Inflammatory macrophage treated with lipopolysaccharide for 1 hour (primary cell): Measurements from ENCODE around the gene TRHDE.

ENCODE experiments used
- DNase-seq, 2 donors: peaks; one replicate each; pipeline ENCODE4 v3.0.0-alpha.2; 2020 to 2022

The TRHDE gene

DNA sequence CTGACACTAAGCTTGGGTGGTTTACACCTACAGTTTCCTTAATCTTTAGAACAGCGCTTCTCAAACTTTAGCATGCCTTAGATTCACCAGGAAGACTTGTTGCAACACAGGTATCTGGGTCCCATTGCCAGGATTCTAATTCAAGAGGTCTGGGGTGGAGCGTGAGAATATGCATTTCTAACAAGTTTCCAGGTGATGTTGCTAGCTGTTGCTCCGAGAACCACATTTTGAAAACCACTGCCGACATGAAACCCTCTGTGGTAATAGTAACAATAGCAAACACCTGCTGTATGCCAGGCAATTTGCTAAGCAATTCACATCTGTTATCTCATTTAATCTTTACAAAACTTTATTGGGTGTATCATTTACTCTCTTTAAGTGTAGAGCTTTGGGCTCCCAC lies 58.6 kb downstream of the TRHDE start:
- no peak for DNase-seq

DNA sequence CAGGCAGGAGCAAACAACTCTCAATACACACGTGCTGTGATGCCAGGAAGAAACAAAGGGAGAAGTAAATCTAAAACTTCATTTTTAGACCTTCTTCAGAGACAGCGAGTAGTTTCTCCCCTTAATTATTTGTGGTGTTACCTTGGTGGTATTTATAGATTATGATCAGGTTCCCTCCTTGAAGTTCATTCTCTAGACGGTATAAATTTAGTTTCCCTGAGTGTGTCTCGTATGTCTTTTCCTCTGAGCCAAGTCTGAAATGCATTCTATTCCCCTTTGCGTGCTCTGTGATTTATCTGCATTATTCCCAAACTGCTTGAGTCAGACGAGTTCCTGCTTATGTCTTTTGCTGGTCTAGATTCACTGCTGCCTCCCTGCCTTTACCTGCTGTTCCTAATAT lies 65.2 kb downstream of the TRHDE start:
- DNase-seq, result no peak

DNA sequence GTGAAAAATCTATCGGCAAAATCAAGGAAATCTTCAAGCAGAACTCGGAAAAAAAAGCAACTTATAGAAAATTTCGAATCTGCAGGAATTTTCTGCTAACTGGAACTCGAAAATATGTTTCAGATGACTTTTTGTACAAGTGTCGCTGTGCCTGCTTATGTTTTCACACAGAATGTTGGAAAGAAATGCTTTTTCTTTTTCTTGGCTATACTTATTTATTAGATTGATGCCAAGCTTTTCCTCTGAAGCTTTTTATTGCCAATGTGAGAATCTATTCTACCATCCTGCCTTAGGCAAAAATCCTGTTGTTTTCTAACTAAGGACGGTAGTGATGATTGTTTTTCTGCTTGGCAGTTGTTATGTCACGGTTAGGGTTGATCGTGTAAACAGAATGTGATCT lies 65.8 kb downstream of the TRHDE start:
- DNase-seq, result no peak

DNA sequence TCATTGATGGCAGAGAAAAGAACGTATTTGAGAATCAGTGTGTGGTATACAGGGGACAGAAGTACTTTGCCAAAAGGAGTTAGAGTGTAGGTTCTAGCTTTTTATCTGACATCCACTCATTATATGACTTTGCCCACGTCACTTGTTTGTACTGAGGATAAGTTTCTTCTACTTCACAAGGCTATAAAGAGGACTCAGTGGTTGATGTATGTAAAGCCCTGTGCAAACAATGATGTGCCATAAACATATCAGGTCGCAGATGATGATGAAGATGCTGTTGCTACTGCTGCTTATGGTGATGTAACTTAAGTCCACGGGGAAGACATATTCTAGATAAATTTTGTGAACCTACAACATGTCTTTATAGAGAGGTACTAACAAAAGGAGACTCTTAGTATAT lies 66.3 kb downstream of the TRHDE start:
- no peak for DNase-seq

DNA sequence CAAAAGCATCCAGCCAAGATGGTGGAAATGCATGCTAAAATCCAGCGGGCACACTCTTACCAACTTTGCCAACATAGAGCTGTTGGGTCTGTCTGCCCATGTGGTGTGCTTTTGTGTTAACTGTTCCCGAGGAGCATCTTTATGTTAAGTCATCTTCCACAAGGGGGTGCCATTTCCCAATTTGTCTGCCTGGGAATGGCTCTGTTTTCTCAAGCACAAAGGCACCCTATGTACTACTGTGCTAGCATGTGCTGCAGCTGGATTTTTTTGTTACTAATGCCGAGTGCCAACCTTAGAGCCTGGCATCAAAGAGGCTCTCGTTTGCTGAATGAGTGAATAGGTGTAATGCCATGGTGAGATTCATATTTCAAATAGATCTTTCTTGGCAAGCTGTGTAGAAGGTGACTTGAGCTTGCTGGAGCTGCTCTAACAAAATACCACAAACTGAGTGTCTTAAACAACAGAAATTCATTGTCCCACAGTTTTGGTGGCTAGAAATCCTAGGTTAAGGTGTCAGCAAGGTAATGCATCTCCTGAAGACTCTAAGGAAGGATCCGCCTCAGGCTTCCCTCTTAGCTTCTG lies 74.3 kb downstream of the TRHDE start:
- peak; percentile 33 to 78 for DNase-seq

DNA sequence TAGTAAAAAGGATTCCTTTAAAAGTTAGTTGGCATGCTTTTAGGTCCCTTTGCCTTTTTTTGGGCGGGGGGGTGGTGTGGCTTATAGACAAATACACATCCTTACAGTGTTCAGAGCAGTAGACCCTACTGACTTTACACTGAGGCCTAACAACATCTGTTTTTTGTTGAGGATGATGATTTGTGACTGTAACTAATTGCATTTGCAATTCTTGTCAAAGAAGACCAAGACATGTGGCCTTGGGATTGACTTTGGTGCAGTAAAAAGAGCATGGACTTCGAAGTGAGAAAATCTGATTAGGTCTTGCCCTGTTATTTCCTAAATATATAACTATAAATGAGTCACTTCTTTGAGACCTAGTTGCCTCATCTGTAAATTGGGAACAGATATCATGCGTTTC lies 77.3 kb downstream of the TRHDE start:
- no peak for DNase-seq

DNA sequence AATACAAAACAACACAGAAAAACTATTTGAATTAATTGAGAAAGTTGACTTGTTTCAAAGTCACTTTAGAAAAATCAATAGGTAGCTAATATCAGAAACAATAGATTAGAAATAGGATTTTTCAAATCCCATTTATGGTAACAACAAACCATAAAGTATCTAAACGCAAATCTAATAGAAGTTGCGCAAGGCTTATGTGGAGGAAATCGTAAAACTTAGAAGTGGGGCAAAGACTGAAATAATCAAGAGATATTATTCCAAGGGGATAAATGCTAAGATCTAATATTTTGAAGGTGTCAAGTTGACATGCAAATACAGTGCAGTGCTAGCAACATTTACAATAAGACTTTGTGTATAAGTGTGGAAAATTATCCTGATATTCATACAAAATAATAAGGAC lies 87.2 kb downstream of the TRHDE start:
- no peak for DNase-seq

DNA sequence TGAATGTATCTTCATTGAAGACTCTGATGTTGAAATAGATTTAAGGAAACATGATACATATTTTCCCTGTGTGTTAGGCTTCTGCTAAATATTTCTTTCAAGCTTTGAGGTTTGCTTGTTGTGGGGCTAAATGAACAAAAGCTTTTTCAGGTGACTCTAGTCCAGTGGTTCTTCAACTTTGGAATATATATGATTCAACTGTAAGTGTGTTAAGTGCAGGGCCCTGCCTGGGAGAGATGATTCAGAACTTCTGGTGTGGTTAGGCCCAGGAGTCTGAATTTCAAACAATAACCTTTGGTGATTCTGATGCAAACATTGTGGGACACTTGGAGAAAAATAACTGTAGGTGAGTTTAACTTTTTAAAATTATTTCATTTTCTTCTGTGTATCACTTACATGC lies 93.0 kb downstream of the TRHDE start:
- DNase-seq, result no peak

DNA sequence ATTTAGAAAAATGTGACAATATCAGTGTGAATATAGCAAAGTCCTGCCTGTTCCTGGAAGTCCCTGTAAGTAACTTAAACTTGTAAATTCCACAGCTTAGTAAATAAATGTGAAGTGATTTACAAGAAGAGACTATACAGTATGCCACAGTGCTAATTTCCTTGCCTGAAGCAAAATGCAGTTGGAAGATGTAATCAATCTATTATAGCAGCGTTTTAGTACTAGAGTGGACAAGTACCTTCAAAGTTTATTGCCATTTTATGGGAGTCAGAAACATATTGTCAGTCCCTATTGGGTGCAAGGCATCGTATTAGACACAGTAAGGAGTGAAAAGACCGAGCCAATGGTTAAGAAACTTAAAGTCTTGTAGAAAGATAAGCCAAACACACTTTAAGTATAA lies 94.1 kb downstream of the TRHDE start:
- DNase-seq, result no peak

DNA sequence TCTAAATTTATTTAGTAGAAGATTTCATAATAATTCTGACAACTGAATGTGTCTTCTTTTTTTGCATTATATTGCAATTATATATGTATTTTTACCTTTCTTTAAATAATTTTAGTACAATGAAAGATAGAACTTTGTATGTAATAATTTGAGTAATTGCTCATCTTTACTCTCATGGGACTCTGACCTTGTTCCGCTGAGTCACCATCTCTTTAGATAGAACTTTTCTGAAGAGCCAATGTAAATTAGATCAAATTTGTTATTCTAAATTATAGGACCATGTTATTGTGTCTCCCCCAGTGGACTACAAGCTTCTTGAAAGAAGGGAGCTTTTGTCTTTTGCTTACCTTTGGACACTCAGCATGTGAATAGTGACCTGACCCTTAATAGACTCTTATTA lies 96.1 kb downstream of the TRHDE start:
- no peak for DNase-seq

DNA sequence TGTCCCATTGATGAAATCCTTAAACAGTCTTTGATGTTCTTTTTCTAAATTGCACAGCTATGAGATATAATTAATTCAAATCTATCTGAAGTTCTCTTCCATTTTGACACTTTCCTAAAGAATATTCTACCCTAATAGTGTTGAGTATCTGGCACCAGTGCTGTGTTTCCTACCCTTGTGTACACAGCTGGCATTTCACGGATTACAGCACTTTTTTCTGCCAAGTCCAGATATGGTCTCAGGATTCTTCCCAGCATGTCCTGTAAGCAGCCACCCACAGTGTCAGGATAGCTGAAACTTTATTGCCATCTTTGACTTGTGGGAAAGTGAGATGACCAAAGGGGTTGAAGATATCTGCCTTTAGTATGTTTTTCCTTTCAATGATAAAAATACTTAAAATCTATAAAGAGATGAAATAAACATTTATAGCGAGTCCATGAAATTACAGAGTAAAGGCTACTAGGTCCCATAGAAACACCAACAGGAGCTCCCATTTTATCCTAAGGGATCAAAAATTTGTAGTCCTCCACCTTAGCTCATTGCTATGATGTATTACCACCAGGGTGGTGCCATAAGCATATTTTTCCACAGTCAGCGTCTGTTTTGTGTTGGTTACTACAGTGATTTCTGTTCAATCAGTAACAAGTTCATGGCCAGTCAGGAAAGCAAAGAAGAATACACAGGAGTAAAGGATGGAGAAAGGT lies 96.7 kb downstream of the TRHDE start:
- DNase-seq, result no peak

DNA sequence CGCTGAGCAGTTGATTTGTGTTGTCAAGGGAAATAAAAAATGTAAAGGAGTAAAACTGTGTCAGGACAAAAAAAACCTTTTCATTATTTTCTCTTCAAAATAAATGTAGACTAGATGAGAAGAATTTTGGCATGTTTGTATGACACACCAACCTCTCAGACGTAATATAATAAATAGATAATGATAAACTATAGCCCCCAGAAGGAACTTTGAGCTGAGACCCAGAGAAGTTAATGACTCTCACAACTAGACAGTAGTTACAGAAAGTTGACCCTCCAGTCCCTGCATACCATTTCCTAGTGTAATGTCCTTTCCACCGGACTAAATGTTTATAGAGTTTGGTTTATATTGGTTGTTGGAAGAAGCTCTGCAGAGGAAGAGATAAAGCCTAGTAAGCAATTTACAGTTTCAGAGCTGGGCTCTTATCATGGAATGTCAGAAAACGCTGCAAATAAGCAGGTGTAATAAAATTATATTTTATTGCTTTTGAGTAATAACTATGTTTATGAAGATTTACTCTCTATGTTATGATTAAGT lies 97.3 kb downstream of the TRHDE start:
- DNase-seq, result no peak

DNA sequence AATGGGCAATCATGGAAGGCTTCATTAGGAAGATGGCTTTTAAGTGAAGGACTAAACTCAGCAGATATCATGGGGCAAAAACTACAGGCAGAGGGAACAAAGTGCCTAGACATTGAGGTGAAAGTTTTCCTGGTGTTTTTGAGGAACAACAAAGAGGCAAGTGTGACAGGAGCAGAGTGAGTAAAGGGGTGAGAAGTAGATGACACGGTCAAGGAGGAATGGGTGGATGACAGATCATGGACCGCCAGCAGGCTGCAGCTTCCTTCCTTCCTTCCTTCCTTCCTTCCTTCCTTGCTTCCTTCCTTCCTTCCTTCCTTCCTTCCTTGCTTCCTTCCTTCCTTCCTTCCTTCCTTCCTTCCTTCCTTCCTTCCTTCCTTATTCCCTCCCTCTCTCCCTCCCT lies 108.3 kb downstream of the TRHDE start:
- DNase-seq, result no peak

DNA sequence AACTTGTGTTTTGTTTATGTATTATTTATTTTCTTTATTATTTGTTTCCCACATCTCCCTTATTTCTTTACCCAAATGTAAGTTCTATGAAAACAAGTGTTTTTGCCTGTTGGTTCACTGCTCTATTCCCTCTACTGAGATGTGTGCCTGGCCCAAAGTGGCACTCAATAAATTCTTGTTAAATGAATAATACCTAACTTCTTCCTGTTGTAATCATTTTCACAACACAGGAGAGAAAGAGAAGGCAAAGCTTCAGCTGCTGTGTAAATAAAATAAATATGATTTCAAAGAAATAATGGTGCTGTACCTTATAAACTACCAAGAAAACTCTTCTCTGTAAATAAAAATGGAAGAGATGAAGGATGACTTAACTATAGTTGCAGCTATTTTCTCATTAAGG lies 116.2 kb downstream of the TRHDE start:
- DNase-seq, result no peak

DNA sequence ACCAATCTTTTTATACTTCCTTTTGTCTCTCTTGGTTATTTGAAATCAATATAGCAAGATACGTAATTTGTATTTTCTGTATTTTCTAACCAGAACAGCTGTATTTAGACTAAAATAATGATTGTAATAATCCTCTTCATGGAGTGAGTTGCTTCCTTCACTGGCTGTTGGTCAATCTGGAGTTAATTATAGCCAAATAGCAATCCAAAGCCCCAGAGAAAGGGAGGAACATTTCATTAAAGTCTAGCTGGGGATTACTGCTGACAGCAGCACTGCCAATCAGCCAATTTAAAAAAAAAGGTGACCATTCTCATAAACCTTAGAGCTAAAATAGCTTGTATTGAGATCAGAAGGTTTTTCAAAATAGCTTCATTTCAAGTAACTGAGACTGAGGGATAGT lies 118.0 kb downstream of the TRHDE start:
- no peak for DNase-seq

DNA sequence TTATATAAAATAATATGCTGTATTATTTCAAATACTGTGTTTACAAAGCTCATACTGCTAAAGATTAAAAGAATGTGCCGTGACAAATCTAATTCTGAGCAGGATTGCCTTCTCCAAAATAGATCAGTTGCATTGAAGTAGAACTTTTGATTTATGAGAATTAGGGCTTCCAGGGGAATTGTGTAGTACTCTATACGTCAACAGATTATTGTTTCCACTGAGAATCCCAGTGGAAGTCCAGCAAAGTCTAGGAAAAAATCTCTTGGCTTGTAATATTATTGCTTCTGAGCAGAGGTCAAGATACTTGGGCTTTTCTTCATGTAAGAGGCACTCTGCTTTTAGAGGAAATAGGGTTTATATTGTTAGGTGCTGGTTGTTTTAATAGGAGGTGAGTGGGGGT lies 133.9 kb downstream of the TRHDE start:
- no peak for DNase-seq

DNA sequence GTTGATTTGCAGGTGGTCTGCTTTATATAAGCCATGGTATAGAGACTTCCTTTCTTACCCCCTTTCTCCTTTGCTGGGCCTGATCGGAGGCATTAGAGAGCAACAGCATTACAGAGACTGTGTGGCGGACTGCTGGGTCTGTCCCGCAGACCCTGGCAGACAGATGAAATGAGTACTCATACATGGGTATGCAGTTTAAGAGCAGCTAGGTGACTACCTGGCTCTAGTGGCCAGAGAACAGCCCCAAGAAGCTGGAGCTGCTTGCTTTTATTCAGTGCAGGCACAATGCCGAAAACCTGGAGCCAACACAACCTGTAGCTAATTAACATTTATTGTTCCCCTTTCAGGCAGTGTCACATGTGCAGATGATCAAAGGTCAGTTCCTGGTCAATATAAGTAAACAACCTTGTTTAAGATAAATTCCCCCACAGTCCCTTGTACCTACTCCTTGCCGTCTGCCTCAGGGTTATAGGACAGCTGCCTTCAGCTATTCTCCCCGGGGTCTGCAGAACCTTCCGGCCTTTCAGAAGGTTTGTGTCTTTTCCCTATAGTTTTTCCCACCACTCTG lies 160.0 kb downstream of the TRHDE start:
- DNase-seq, result no peak

DNA sequence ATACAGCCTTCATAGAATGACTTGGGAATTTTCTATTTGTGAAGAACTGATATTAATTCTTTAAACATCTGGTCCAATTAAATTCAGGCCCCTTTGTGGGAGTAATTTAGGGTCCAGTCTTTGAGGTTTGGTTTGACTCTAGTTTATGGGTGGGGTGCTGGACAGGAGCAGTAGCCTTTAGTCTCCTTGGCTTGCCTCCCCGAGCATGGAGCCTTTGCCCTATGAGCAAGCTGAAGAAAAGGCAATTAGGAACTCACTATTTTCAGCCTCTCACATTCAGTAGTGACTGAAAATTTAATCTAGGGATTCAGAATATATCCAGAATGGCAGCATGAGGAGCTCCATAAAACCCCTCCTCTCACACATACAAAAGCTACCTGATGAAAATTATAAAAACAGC lies 161.1 kb downstream of the TRHDE start:
- no peak for DNase-seq

DNA sequence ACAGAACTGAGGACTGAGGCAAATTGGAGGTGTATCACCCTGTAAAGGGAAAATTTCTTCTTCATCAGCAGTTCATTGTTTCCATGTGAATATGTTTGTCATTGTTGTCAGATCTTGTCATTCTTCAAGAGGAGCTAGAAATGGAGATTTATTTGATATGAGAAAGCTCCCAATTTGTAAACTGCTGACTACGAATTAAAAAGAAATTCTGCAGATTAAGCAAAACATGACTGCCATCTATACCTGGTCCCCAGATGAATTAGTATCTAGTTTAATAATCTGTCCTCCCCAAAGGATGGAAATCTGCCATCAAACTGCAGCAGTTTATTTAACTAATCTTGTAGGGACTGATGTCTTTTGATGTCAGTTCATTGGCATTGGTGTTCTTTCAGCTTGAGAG lies 162.8 kb downstream of the TRHDE start:
- DNase-seq, result no peak

DNA sequence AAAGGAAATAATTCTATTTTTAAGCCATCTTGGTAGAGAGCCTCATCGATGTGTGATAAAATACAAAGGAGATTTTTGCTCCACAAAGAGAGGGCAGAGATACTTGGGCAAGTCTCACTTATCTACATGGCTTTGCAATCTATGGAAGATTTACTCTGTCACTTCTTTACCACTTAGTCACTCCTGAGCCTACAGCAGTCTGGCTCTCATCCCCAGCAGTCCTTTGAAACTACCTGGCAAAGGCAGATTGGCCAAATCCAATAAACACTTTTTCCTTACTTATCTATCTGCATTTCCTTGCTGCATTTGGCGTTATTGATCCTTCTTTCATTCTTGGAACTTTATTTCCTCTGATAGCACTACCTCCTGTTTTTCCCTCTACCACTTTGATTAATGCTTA lies 170.0 kb downstream of the TRHDE start:
- no peak for DNase-seq

DNA sequence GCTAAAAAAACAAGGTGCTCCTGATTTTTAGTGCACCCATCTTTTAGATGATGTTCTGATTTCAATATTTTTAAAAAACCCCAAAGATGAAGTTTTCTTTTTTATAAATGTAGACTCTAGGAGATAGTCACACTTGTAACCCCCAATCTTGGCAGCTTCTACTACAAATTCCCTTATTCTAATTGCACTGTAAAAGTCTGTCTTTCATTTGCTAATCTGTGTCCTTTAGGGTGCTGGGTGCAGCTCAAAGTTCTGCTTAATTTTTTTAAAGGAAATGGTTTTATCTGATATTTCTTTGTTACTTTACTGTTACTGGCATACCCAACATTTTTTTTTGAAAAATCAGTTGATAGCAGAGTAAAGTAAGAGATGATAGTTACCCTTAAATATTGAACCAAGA lies 172.0 kb downstream of the TRHDE start:
- no peak for DNase-seq

DNA sequence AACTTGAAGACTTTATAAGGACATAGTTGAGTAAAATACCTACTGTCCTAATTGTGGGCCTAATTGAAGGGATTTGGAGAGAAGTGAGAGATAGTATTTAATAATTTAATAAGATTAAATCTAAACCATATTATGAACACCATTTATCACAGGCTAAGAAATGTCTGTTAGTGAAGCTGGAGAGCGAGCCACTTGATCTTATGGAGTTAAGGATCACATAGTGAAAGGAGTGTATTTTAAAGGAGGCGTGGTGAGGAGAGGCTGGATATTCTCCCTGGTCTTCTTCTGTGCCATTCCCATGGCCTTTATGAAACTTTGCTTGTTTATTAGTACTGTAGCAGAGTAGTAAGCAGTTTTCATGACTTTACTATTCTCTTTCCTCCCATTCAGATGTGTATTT lies 172.4 kb downstream of the TRHDE start:
- no peak for DNase-seq

DNA sequence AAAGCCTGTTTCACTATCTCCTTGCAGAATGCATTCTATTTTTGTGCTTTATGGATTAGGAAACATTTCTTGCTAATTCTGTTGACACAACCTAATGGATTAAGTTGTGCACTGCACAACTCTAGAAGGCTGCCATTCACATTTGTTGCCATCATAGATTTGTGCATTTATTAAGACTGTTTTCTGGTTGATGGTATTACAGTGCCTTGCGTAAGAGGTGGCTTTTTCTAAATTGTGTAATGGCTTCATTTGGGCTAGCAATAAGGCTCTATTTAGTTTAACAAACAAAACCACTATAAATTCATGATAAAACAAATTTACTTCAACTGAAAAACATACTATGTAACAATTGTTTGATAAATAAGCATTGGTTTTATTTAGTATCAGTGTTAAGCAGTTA lies 175.9 kb downstream of the TRHDE start:
- DNase-seq, result peak in 1 of 2 donors; percentile 4

DNA sequence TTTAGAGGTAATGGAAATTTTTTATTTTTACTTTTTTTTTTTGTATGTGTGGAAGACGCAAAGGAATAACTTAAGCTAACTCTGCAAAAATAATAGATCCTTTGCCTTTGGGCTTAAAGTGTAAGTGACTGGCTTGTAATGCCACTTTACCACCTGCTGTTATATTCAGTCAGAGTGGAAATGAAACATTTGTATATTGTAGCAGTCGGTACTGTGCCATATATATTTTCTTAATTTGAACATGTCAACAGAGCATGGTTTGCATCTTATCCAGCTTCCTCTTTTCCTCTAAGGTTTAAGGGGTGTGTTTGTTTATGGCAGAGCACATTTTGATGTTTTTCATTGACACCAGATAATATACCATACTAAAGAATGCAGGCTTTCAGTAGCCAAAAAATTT lies 176.6 kb downstream of the TRHDE start:
- DNase-seq, result no peak

DNA sequence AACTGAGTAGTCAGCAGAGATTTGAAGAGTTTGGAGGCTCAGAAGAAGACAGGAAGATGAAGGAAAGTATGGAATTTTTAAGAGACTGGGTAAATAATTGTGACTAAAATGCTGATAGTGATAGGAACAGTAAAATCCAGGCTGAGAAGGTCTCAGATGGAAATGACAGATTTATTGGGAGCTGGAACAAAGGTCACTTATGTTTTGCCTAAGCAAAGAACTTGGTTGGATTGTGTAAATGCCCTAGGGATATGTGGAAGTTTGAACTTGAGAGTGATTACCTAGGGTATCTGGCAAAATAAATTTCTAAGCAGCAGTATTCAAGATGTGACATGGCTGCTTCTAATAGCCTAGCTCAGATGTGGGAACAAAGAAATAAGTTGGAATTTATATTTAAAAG lies 180.9 kb downstream of the TRHDE start:
- no peak for DNase-seq
